GM18508 (cell line): ENCODE data around the gene BEST4.
"Not testable (repeated sequence)": the region's sequence is repeated elsewhere in the genome, so short reads cannot be mapped to it uniquely, and the experiment has no call there.

ENCODE experiments used
- ATAC-seq: cut with Tn5 transposase; IDR thresholded peaks from one replicate; pipeline ENCODE4 v1.9.1; 2021; ENCODE audit warnings: moderate number of reproducible peaks; ENCODE audit not compliant: insufficient read depth, unreplicated experiment

The BEST4 gene

DNA sequence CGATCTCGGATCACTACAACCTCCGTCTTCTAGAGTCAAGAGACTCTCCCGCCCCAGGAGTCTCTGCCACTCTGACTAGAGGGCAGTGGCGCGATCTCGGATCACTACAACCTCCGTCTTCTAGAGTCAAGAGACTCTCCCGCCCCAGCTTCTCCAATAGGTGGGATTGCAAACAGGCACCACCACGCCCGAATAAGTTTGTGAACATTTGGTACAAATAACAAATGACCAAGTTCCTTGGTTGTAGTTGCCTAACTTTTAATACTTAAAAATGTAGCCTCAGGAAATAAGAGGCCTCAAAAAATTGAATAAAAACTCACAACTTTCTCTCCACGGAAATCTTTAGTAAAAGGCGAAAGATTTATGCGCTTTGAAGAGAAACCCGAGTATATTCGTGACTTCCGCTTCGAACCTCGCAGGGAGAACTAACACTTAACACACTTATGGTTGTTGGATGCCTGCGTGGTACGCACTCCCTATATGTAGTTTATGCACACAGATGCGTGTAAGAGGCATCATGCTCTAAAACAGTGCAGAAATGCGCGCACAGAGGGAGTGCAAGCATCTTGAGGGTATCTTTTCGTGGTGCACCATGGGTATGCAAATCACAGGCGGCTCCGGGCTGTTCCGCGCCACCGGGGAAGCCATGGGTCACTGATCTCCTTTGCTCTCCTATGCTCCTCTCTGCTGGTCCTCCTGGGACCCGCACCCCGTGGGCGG lies 31.8 kb upstream of the BEST4 start:
- ATAC-seq = peak; percentile 67

DNA sequence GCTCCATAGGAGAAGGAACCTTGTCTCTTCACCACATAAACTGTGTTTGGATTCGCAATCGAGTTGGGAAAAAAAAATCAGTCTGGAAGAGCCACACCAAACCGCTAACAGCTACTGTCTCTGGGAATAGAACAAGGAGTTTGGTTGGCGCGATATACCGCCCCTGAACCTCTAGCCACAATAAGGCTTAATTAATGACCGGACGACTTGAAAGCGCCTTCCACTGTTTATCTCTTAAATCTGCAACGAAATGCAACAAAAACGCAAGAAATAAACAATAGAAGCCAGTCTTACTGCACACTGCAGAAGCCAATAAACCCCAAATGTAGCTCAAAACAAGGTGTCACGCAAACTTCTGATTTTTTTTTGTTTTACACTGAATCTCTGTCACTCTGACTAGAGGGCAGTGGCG lies 31.2 kb upstream of the BEST4 start:
- no peak for ATAC-seq

DNA sequence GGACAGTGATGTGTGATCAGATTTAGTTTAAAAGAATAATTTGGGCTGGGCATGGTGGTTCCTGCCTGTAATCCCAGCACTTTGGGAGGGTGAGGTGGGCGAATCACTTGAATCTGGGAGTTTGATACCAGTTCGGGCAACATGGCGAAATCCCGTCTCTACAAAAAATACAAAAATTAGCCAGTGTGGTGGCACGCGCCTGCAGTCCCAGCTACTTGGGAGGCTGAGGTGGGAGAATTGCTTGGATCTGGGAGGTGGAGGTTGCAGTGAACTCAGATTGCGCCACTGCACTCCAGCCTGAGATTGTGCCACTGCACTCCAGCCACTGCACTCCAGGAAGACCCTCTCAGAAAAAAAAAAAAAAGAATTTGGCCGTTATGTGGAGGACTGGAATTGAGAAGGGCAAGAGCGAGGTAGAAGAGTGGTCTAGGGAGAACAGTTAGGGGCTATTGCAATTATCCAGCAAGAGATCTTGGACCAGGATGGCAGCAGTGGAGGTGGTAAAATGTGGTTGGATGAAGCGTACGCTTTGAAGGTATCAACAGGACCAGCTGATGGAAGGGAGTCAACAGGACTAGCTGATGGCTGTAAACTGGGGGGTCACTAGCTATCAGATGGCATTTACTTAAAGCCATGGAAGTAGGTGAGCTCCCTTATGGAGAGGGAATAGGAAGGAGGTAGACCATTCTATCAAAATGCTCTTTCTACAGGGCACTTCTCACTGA lies 30.0 kb upstream of the BEST4 start:
- no peak for ATAC-seq

DNA sequence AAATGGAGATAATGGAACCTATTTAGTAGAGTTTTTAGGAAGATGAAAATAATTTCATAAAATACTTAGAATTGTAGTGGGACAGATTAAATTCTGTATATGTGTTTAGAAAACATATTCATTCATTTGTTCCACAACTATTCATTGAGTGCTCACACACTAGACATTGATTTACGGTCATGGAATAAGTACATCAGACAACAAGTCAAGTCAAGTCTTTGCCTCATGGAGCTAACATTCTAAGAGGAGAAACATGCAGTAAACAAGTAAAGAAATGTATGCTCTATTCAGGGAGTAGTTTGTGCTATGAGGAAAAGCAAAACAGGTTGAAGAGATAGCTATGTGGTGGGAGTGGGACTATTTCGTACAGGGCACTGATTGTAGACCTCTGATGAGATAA lies 29.3 kb upstream of the BEST4 start:
- no peak for ATAC-seq

DNA sequence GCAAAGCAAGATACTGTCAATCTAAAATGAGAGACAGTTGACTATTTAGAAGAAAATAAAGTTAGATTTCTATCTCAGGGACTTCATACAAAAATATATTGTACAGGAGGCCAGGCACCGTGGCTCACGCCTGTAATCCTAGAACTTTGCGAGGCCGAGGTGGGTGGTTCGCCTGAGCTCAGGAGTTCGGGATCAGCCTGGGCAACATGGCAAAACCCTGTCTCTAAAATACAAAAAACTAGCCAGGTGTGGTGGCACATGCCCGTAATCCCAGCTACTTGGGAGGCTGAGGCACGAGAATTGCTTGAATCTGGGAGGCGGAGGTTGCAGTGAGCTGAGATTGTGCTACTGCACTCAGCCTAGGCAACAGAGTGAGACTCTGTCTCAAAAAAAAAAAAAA lies 28.0 kb upstream of the BEST4 start:
- not testable (repeated sequence) for ATAC-seq

DNA sequence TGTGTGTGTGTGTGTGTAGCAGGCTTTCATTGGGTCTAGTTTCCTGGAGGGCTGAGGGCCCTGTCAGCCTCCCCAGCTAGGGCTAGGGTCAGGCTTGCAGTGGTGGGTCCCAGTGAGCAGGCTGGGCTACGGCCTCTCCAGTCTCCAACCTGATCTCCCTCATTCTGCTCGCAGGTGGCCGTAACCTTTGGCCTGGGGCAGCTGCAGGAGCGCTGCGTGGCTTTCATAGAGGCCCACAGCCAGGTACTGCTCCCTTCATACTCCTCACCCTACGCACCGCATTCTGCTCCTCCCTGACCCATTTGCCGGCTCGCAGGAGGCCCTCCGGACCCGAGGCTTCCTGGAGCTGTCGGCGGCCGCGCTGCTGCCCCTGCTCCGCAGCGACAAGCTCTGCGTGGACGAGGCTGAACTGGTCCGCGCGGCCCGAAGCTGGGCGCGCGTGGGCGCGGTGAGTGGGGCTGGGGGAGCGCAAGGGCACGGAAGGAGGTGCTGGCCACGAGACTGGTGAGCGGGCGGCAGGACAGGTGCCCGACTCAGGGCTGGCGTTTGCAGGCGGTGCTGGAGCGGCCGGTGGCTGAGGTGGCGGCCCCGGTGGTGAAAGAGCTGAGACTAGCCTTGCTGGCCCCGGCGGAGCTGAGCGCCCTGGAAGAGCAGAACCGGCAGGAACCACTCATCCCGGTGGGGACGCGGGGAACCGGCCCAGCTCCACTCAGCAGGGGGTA lies 25.0 kb upstream of the BEST4 start:
- no peak for ATAC-seq

DNA sequence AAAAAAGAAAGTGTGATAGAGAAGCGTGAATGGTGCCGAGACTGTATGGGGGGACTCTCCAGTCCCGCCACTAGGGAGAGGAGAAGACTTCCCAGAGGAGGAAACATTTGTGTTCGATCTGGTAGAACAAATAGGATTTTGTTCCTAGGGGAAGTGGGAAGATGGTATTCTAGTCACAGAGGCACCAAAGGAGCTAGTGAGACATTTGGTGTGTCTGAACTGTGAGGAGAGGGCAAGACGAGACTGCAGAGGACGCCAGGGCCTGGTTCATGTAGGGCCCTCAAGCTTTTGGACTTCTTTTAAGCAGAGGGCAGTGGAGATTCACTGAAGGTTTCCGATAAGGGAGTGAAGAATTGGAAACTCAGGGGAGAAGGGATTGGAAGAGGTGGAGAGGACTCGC lies 23.3 kb upstream of the BEST4 start:
- no peak for ATAC-seq

DNA sequence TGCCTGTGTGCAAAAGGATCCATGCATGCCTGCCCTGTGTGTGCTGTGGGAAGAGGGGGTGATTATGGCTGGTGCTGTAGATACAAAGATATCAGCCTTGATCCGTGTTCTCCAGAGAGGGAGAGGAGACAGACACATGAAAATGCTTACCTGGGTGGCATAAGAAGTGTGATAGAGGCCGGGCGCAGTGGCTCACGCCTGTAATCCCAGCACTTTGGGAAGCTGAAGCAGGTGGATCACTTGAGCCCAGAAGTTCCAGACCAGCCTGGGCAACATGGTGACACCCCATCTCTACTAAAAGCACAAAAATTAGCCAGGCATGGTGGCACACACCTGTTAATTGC lies 22.8 kb upstream of the BEST4 start:
- ATAC-seq = not testable (repeated sequence)

DNA sequence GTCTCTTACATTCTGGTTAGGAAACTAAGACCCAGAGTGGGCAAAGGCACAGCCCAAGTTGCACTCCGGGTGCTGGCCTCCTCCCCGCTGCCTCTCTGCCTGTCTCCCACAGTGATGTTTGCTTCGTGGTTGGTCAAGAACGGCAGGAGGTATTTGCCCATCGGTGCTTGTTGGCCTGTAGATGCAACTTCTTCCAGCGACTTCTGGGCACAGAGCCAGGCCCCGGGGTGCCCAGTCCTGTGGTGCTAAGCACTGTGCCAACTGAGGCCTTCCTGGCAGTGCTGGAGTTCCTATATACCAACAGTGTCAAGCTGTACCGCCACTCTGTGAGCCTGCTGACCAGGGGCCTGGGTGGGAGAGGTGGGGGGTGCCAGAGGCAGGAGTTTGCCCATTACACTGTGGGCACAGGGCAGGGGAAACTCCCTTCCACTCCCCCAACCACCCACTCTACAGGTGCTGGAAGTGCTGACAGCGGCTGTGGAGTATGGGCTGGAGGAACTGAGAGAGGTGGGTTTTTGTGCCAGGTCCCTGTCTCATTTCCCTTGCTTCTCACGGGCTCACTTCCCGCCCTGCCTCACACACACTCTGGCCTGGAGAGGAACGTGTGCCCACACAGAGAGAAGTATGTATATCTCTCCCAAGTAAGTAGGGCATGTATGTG lies 22.3 kb upstream of the BEST4 start:
- ATAC-seq = no peak

DNA sequence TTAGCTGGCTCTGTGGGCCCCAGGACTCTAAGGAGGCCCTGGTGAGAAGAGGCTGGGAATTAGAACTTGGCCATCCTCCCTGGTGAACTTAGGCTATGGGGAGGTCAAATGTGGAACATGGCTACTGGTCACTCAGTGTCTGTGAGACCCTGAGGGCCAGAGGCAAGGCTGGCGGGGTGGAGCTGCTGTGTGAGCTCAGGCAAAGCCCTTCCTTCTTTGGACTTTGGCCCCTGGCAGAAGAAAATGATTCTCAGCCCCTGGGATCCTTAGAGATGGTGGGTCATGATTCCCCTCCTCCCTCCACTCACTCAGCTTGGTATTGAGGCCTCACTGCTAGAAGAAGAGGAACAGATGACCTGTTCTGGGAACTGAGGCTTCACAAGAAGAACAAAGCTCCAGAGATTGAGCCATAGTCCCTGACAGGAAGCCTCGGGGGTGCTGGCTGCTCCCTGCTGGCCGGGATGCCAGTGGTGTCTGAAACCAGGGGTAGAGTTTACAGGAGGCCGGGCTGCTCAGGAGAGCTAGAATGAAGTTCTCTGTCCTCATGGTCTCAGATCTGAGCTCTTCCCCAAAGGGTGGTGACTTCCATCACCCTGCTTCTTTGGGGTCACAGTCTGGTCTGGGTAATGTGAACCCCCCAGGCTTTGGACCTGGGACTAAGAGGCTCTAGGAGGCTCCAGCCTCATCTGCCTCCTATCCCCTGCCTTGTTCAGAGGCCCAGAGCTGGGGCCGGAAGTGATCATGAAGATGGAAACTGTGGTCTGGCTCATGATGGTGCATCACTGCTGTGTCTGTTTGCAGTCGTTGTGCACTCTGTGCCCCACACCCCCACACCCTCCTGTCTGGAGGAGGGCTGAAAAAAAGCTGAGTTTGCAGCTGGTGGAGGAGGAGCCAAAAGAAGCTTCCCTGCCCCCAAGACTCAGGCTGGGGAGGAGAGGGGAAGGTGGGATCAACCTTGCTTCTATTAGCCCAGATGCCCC lies 21.3 kb upstream of the BEST4 start:
- ATAC-seq = no peak

DNA sequence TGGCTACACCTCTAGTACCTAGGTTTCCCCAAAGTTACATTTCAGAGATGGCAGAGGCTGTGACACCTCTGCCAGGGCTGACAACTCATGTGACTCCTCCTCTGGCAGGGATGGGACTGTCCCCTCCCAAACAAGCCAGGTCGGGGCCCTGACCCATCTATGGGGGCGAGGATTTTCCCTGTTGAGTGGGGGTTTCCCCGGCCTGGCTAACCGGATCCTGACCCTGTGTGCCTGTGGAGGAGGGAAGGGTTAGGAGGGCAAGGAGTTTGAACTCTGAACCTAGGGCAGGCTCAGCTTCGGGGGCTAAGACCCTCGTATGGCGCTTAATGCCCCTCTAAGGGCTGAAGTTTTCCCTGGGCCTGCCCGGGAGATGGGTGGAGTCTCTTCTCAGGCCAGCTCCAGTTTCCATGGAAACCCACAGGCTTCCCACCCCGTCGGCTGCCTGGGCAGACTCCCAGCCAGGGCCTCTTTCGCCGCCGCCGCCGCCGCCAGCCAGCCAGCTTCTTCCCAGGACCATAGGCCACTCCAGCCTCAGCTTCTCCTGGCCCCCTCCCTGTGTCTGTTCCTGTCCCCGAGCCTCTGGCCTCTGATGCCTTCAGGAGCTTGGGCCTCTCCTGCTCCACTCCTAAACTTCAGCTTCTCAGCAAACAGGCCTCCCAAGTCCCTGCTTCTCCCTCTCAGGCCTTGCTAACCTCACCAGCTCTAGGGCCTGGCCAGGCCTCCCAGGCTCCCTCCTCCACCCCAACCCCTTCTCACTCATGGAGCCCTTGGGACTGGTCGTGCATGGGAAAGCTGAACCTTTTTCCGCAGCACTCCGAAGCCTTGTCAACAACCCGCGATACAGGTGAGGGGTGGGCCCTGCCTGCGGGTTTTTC lies 20.3 kb upstream of the BEST4 start, which contains the start of gene BTBD19:
Gene BTBD19, plus strand, starts transcription at position 461 of the 875 bp plus-strand sequence. Its CDS starts 298 bp downstream, at position 759.
- no peak for ATAC-seq

DNA sequence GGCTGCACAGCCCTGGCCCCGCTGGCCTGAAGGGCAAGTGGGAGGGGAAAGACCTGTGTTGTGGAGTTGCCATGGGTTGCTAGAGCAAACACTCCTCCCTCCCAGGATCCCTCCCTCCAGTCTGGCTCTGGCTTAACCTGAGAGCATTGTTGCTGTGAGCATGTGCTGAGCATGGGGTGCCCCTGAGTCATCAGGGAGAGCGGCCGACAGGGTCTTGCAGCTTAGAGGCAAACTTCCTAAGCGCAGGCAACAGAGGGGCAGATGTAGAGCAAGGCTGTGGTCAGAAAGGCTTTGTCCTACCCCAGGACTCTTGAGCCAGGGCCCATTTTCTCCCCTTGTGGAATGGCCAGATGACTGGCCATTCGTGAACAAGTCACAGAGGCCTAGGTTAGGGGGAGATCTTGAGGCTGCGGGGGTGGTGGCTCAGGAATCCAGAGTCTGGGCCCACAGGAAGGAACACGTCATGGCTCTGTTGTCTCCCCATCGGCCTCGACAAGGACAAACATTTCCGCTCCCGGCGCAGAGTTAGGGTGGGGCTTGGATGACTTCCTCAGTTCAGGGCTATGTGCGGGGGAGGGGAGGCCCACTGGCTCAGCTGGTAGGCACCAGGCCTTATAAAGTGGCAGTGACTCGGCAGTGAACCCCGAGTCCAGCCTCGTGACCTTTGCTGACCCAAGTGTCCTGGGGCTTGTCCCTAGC lies 19.5 kb upstream of the BEST4 start:
- ATAC-seq = no peak

DNA sequence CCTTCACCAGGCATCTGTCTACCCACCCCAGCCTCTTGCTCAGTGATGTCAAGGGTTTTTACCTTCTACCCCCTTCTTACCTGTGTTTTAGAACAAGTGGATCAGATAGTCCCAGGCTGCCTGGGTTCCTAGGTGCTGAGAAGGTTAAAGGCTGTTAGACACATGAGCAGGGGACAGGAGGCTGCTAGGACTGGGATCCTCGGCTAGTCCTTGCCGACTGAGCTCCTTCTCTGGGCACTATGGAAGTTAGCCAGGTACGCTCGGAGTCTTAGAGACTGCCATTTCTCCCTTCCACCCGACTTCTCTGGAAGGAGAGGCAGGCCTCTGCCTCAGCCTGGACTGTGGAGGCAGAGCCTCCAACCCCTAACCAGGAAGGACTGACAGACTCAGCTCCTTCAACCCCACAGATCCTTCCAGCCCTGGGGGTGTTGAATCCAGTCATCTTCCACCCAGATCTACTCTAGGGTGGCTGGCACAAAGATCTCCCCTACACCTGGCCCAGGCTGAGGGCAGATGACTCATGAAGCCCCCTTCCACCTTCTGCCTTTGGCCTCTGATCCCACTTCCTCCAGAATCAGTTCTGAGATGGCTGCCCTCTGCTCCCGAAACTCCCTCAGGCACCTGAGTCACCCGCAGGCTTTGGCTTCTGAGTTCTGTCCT lies 18.9 kb upstream of the BEST4 start, which contains the start of gene DYNLT4:
Gene DYNLT4, minus strand, starts transcription at position 648 of the 660 bp plus-strand sequence. CDS start 683 bp downstream, outside the sequence.
- no peak for ATAC-seq

DNA sequence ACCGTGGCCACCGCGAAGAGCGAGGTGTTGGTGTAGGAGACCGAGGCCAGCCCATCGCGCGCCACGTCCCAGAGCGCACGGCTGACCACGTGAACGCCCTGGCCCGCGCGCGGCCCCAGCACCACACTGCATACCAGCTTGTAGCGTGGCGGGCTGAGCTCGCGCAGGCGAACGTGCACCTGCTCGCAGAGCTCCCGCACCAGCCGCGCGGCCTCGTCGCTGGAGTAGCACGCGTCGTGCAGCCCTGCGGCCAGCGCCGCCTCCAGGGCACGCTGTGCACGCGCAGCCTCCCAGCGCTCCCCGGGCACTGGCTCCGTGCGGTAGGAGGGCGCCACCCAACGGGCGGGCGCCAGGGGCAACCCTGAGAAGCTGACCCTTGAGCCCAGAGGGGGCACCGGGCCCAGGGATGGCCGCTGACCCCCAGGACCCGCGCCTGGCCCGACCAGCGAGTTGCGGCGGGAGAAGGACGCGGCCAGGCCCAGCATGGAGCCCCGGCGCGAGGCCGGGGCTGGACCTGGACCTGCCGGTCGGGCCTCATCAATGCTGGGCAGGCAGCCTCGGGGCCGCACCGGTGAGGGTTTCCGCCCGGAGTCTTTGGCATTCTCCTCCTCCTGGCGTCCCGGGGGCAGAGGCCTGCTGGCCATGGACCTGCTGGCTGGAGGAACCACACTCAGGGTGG lies 18.2 kb upstream of the BEST4 start:
- ATAC-seq = no peak

DNA sequence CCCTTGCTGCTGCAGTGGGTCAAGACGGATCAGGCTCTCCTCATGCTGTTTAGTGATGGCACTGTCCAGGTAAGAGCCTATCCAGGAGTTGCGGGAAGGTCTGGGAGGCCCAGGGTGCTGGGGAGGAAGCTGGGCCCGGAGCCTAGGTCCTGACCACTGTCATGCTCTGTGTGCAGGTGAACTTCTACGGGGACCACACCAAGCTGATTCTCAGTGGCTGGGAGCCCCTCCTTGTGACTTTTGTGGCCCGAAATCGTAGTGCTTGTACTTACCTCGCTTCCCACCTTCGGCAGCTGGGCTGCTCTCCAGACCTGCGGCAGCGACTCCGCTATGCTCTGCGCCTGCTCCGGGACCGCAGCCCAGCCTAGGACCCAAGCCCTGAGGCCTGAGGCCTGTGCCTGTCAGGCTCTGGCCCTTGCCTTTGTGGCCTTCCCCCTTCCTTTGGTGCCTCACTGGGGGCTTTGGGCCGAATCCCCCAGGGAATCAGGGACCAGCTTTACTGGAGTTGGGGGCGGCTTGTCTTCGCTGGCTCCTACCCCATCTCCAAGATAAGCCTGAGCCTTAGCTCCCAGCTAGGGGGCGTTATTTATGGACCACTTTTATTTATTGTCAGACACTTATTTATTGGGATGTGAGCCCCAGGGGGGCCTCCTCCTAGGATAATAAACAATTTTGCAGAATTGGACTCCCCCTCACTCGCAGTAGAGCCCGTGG lies 17.5 kb upstream of the BEST4 start:
- ATAC-seq = no peak
